Thyroid gland (tissue), 4 donors: ENCODE results near the gene CLTC.

Experiments
- CTCF ChIP-seq, 6 experiments: fragments of 200-600 bp in 3 of 6; fragments of 450-650 bp in 3 of 6; sonication (generic) in 3 of 6; IDR thresholded peaks; one replicate each; pipeline ENCODE4 v1.5.1; 2016 to 2019; ENCODE audit warnings: antibody characterized with exemption in 6 of 6, mild to moderate bottlenecking in 2 of 6, inconsistent platforms in 1 of 6, moderate library complexity in 1 of 6
- POLR2A ChIP-seq, 2 donors: fragments of 450-650 bp; IDR thresholded peaks; one replicate each; pipeline ENCODE4 v1.6.1; 2017; ENCODE audit warnings: antibody characterized with exemption in 2 of 2, mild to moderate bottlenecking in 2 of 2, moderate library complexity in 1 of 2

- no peak for TF ChIP-seq CTCF (IDR thresholded peaks at IDR 0.05)
- TF ChIP-seq POLR2A (IDR thresholded peaks at IDR 0.05): no peak
Measured at GRCh38 chr17:59730268-59730834, 110.7 kb downstream of the CLTC start.
